HEK293T (cell line): ENCODE measurements around the gene TSG101.

Experiments used
- BHLHE40 ChIP-seq: fragments of 450-650 bp; IDR thresholded peaks from 2 replicates; pipeline ENCODE4 v1.6.1; 2016; ENCODE audit warnings: mild to moderate bottlenecking, moderate library complexity, borderline replicate concordance
- CTBP1 ChIP-seq: fragments of 450-650 bp; IDR thresholded peaks from 2 replicates; pipeline ENCODE4 v1.6.1; 2016; ENCODE audit warnings: borderline replicate concordance
- ELF4 ChIP-seq: fragments of 450-650 bp; IDR thresholded peaks from 2 replicates; pipeline ENCODE4 v1.6.1; 2017; ENCODE audit warnings: antibody characterized with exemption
- FOXA1 ChIP-seq: fragments of 450-650 bp; IDR thresholded peaks from 2 replicates; pipeline ENCODE4 v1.6.1; 2016; ENCODE audit warnings: mild to moderate bottlenecking
- L3MBTL2 ChIP-seq: fragments of 450-650 bp; conservative IDR thresholded peaks from 2 replicates; pipeline ENCODE4 v1.6.1; 2016; ENCODE audit warnings: mild to moderate bottlenecking
- LEF1 ChIP-seq: fragments of 450-650 bp; IDR thresholded peaks from 2 replicates; pipeline ENCODE4 v1.6.1; 2017; ENCODE audit warnings: mild to moderate bottlenecking, borderline replicate concordance
- SP1 ChIP-seq: fragments of 450-650 bp; IDR thresholded peaks from 2 replicates; pipeline ENCODE4 v1.6.1; 2017
- TF ChIP-seq, protein P1 (sequence below): fragments of 450-650 bp; IDR thresholded peaks from 2 replicates; pipeline ENCODE4 v1.6.1; 2016

DNA sequence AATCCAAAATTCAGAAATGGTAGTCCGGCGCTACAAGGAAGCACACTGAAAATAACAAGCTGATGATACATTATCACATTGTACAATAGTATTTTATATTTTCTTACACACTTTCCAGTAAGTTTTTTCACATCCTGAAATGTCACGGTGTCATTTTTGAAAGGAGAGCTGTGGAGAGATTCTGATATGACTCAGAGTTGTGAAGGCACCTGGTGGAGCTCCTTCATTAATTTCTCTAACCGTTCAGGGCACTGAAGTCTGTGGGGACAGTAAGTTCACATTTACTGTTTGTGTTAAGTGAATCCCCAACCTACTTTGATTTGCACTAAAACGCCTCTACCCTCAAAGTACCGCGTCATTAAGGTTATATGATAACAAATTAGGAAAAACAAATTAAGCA, 57.8 kb downstream of the TSG101 start:
- TF ChIP-seq, protein P1, sequence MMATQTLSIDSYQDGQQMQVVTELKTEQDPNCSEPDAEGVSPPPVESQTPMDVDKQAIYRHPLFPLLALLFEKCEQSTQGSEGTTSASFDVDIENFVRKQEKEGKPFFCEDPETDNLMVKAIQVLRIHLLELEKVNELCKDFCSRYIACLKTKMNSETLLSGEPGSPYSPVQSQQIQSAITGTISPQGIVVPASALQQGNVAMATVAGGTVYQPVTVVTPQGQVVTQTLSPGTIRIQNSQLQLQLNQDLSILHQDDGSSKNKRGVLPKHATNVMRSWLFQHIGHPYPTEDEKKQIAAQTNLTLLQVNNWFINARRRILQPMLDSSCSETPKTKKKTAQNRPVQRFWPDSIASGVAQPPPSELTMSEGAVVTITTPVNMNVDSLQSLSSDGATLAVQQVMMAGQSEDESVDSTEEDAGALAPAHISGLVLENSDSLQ: no peak
- TF ChIP-seq ELF4 (no peak), FOXA1 (no peak), L3MBTL2 (no peak), BHLHE40 (no peak), CTBP1 (no peak), LEF1 (no peak), SP1 (no peak)
